Urothelium cell line (cell line): Measurements from ENCODE around the gene SNRPN.
"Not testable (repeated sequence)": the region's sequence is repeated elsewhere in the genome, so short reads cannot be mapped to it uniquely, and the experiment has no call there.

Experiments used
- DNase-seq: peaks from one replicate; pipeline ENCODE4 v3.0.0; 2011; ENCODE audit warnings: low spot score, mixed read lengths
- FAIRE-seq: peaks from 2 replicates; lab custom pipeline; 2011; peaks lifted over from hg19 to GRCh38; lab: Jason Lieb, UNC

The SNRPN gene

DNA sequence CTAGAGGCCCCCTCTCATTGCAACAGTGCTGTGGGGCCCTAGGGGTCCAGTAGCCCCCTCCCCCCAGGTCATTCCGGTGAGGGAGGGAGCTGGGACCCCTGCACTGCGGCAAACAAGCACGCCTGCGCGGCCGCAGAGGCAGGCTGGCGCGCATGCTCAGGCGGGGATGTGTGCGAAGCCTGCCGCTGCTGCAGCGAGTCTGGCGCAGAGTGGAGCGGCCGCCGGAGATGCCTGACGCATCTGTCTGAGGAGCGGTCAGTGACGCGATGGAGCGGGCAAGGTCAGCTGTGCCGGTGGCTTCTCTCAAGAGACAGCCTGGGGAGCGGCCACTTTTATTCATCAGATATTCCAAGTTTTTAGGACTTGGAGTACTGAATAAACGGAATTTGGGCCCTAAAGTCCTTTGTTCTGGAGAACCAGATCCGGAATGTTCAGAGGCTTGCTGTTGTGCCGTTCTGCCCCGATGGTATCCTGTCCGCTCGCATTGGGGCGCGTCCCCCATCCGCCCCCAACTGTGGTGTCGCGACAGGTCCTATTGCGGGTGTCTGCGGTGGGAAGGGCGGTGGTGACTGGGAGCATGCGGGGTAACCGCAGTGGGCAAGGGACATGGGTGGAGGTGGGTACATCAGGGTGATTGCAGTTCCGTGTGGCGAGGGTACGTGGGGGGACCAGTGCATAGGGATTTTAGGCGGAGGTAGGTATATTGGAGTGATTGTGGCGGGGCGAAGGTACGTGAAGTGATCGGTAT lies at the start of gene SNRPN, which contains the start of gene SNURF:
Gene SNRPN, plus strand, starts transcription at position 205 of the 748 bp plus-strand sequence. CDS start 19,467 bp downstream, outside the sequence.
Gene SNURF, plus strand, starts transcription at position 205 of the 748 bp plus-strand sequence. Its CDS starts 62 bp downstream, at position 267.
- DNase-seq (peak; percentile 77), FAIRE-seq (no peak)

DNA sequence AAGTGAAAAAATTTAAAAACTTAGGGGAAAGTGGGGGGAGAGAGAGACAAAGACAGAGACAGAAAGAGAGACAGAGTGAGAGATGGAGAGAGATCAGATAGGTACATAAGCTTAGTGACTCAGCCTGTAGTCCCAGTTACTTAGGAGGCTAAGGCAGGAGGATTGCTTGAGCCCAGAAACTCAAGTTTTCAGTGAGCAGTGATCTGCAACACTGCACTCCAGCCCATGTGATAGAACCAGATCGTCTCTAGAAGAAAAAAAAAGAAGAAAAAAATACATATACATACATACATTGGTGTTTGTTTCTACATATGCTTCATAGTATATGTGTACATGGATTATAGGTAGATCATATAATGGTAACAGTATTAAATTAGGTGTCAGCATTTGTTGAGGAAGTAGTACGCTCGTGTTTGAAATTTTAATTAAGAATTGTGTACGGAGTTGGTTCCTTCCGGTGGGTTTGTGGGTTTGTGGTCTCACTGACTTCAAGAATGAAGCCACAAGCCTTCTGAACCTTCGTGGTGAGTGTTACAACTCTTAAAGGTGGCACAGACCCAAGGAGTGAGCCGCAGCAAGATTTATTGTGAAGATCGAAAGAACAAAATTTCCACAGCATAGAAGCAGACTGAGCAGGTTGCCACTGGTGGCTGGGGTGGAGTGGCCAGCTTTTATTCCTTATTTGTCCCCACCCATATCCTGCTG lies 38.3 kb upstream of the SNRPN start:
- DNase-seq, result no peak
- no peak for FAIRE-seq

DNA sequence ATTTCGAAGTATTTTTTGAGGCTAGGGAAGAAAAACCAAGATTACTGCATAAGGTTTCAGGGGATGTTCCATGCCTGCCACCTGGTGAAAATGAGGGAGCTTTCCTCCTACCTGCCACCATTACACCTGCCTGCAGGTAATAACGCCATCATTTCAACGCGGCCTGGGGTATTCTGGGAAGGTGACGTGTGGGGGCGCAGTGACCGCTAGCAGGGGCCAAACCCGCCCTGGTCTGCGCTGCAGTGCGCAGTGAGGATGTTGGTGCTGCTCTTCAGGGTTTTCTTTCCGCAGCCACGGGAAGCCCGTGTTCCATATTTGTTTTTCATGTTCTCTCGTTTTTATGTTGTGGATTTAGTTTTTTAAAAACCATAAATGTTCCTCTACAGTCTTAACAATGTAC lies 37.4 kb upstream of the SNRPN start:
- DNase-seq (no peak), FAIRE-seq (no peak)

DNA sequence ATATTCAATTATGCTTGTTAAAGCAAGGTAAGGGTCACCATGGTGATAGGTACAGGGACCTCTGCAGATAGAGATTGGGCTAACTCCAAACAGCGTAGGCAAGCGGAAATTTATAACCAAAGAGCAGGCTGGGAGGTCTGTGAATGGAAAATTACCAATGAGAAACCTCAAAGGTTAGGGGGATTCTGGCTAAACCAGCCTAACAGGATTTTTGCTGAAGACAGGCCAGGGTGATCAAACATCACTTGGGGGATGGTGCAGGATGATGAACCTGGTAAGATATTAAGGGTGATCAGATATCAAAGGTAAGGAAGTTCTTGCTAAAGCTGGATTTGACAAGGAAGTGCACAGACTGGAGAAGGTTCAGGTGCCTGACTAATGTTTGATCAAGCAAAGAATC lies 35.3 kb upstream of the SNRPN start:
- DNase-seq, result no peak
- no peak for FAIRE-seq

DNA sequence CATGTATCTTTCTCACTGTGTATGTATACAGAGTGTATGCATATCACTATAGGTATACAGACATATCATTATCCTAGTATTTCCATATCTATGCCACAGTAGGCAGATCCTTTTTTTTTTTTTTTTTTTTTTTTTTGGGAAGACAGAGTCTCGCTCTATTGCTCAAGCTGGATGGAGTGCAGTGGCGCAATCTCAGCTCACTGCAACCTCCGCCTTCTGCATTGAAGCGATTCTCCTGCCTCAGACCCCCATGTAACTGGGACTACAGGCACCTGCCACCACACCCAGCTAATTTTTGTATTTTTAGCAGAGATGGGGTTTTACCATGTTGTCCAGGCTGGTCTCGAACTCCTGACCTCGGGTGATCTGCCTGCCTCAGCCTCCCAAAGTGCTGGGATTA lies 32.0 kb upstream of the SNRPN start:
- not testable (repeated sequence) for FAIRE-seq, DNase-seq

DNA sequence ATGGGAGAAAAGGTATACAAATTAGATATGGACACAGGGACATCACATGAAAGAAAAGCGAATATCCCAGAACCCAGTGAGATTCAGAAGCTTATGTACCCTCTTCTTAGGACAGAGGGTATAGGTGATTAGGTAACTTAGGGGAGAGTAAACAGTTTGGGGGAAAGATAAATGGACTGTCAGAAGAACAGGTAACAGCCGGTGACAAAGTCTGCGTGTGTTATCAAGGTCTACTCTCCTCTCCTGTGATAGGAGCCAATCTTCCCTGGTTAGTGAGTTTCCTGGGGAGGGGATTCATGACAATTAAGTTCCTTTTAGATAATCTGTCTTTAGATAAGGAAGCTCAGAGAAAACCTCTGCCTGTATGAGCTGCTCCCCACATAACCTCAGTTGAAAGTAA lies 30.6 kb upstream of the SNRPN start:
- DNase-seq, result no peak
- FAIRE-seq, result no peak

DNA sequence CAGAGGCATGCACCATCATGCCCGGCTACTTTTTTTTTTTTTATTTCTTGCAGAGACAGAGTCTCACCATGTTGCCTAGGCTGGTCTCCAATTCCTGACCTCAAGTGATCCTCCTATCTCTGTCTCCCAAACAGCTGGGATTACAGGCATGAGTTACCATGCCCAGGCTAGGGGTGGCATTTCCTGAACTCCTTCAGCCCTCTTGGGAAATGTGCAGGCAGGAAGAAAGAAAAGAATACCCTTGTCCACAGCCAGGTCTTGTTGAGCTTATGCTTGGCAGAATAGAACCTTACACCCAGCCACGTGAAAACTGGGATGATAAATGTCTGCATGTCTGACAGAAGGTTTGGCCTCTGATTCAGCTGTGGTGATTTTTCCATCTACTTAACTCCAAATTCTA lies 30.2 kb upstream of the SNRPN start:
- no peak for DNase-seq
- FAIRE-seq, result no peak

DNA sequence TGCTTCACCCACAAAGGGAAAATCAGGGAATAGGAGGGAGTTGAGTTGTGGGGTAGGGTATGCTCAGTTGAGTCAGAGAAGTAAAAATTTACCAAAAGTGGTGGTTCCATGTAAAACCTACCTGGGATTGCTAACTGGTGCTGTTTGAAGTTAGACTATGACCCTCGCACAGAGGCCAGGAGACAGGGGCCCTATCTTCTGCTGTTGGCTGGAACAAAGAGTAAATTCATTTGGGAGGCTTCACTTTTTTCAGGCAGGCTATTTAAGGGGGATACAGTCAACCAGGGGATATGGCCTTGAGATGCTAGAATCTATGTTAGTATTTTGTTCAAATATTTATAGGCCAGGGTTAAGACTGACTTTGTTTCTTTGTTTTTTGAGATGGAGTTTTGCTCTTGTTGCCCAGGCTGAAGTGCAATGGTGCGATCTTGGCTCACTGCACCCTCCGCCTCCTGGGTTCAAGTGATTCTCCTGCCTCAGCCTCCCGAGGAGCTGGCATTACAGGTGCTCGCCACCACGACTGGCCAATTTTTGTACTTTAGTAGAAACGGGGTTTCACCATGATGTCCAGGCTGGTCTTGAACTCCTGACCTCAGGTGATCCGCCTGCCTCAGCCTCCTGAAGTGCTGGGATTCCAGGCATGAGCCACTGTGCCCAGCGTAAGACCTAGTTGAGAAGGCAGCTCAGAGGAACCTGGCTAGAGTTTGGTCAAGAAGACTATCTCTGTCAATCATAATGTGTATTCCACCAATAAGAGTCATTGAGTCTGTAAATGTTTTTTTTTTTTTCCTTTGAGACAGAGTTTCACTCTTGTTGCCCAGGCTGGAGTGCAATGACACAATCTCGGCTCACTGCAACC lies 22.7 kb upstream of the SNRPN start:
- not testable (repeated sequence) for FAIRE-seq

DNA sequence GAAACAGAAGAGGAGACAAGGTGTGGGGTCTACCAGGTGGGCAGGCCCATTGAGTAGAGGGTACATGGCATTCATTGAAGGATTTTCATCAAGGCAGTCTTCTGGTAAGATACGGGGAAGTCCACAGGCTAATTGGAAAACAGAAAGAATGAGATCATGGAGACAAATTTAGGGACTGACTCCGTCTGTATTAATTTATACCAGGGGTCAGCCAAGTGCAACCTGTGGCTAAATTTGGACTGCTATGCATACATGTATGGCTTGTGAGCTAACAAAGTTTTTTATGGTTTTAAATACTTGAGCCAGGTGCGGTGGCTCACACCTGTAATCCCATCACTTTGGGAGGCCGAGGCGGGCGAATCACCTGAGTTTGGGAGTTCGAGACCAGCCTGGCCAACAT lies 21.1 kb upstream of the SNRPN start:
- DNase-seq (no peak), FAIRE-seq (no peak)

More for the DNA sequence above, 22.7 kb upstream of the SNRPN start:
- DNase-seq, result not testable (repeated sequence)

DNA sequence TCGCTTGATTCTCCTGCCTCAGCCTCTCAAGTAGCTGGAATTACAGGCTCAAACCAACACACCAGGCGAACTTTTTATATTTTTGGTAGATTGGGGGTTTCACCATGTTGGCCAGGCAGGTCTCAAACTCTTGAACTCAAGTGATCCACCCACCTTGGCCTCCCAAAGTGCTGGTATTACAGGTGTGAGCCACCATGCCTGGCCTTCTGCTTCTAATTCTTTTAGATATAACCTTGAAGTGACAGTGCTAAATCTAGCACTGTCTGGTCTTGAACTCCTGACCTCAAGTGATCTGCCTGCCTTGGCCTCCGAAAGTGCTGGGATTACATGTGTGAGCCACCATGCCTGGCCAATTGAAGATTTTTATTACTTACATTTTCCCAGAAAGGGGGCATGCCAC lies 16.6 kb upstream of the SNRPN start:
- DNase-seq, FAIRE-seq: not testable (repeated sequence)

DNA sequence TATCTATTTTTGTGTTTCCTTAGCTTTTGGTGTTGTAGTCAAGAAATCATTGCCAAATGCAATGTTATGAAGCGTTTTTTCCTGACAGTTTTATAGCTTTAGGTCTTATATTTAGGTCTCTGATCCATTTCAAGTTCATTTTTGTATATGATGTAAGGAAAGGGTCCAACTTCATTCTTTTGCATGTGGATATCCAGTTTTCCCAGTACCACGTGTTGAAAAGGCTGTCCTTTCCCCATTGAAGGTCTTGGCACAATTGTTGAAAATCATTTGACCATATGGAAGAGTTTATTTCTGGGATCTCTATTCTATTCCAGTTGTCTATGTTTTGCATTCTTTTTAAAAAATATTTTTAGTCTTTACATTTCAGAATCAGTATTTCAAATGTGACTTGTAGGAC lies 14.6 kb upstream of the SNRPN start:
- DNase-seq, result no peak
- FAIRE-seq, result no peak

DNA sequence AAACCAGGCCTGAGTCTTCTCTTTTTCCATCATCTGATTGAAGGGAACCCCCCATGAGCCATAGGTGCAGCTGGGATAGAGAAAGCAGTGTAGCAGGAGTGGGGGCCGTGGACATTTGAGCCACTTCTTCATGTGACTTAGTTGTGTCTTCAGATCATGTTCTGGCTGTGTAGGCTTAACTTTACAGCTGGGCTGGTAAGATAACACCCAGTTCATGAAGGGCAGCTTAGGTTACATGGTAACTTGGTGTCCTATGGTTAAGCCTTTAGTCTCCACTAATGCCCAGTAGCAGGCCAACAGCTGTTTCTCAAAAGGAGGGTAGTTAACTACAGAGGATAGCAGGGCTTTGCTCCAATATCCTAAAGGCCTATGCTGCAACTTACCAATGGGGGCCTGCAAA lies 11.4 kb upstream of the SNRPN start:
- DNase-seq, result no peak
- no peak for FAIRE-seq

DNA sequence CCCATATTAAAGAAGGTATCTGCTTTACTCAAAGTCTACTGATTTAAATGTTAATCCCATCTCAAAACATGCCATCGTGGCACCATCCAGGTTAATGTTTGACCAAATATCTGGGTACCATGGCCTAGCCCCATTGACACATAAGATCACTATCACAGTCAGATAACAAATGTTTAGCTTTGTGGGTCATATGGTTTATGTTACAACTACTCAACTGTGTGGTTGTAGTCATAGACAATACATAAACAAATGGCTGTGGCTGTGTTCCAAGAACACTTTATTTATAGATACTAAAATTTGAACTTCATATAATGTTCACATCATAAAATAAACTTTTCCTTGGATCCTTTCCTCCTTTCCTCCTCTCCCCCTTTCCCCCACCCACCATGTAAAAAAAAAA lies 9.8 kb upstream of the SNRPN start:
- no peak for DNase-seq
- no peak for FAIRE-seq

DNA sequence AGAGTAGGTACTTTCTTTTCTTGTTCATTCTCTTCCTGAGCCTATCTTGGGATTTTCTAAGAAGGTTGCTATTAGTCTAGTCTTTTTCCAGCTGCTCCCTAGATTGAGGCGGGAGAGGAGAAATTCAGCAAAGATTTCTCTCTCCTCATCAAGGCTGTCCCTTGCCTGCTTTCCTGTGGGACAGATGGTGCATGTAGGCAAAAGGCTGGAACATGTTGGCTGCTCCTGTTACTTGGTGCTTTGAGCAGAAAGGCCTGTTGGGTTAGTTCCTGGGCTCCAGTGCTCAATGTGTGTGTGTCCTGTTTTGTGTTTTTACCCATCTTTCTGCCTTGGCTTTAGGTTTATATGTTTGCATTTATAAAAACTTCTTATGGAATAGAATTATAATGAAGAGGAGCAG lies 9.1 kb upstream of the SNRPN start:
- no peak for FAIRE-seq
- no peak for DNase-seq

DNA sequence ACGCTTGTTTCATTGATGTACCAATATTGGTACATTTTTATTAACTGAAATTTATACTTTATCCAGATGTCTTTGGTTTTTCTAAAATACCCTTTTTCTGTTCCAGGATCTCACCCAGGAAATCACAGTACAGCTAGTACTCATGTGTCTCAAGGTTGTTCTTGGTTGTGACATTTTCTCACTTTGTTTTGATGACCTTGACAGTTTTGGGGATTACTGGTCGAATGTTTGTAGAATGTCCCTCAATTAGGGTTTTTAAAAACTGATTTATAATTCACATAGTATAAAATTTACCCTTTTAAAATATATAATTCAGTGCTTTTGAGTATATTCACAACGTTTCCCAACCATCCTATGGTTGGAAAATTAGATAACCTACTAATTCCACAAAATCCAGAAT lies 6.3 kb upstream of the SNRPN start:
- DNase-seq (no peak), FAIRE-seq (no peak)

DNA sequence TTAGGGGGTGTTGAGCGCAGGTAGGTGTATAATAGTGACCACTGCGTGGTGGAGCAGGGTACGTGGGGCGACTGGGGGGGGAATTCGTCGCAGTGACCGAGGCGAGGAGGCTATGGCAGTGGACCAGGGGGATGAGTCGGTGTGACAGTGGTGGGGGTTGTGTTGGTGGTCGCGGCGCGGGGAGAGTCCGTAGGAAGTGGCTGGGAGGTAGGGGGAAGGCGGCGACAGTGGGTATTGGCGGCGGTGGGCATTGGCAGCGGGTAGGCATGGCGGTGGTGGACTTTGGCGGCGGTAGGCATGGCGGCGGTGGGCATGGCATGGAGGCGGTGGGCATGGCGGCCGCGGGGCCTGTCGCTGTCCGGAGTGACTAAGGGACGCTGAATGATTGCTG lies 739 bp downstream of the SNRPN start:
- peak; percentile 2 for DNase-seq
- no peak for FAIRE-seq

DNA sequence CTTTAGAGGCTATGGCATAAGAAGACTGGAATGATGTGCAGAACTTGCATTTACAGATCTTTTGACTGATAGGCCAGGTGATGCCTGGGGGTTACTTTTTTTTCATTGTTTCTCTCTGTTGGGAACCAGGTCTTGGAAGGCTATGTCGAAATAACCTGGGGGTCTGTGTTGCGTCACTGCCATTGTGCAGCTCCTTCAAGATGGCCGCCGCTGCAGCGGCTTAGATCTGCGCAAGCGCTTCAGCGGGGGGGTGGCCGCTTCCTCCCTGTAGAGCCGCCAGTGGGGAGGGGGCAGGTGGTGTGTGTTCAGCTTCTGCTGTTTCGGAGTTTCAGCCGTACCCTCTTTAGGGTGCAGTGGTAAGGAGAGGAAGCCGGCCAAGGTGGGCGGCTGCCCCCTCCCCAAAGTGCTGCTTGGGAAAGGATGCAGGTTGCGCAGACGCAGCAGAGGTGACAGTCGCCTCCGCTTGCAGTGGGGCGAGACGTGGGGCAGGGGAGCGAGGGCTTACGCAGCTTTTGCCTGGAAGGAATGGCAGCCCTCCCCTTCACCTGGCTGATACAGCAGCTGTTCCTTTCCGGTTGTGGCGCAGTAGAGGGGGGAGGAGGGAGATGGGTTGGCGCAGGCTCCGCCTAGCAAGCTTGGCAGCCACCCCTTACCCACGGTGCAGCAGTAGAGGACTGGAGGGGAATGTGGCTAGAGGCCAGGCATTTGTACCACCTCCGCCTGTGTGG lies 1.5 kb downstream of the SNRPN start:
- DNase-seq (peak; percentile 85), FAIRE-seq (peak; percentile 81)

DNA sequence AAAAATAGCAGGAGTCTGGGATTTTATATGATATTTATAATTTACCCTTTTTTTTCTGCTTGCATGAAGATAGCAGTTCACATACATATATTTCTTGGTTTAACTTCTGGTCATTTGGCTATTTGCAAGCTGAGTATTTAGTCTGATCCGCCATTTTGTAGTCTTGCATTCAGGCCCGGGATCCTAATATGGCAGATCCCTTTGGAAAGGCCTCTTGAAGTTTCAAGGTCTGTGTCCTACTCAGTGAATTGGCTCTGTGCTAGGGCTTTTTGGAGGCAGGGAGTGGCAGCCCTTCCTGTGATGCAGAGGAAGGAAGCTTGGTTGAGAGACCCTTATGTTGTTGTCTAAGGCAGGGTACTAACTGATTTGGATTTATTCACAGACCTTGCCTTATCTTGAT lies 2.9 kb downstream of the SNRPN start:
- DNase-seq (no peak), FAIRE-seq (no peak)

DNA sequence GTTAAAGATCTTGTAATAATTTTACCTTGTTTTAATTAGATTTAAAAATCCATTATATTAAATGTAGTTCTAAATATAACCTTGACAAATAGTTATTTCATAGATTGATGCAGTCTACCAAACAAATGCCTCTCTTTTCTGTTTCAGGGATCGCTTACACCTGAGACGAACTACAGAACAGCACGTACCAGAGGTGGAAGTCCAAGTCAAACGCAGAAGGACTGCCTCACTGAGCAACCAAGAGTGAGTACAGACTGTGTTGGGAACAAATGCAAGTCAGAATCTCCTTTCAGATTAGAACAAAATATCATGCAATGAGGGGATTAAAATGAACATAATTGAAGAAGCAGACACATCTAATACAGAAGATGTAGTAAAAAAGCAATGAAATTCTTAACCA lies 7.2 kb downstream of the SNRPN start:
- FAIRE-seq (no peak), DNase-seq (no peak)

DNA sequence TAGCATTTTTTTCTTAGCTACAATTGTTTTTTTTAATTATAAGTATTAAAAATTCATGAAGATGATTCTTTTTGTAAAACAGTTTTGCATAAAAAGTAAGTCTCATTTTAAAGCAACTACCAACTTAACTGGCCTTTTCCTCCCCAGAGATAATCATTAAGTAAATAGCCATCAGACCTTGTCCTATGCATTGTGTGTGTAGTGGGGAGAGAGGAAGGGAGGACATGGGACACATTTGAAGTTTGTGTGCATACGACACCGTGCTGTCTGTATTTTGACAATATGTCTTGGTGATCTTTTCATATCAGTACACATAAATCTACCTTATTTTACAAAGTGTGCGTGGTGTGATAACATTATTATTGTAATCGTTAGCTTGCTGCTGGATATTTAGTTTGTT lies 8.1 kb downstream of the SNRPN start:
- DNase-seq, result no peak
- no peak for FAIRE-seq
